HepG2 (cell line): ENCODE measurements around the gene KAZN. TPM values are rescaled to one million over a fixed set of nuclear protein-coding genes. Genes with fewer than 3 reads are reported as not detected.

Experiments
- ATAC-seq: fragments of 200-7000 bp; cut with Tn5 transposase; 3 replicates; pipeline ENCODE4 v1.9.1; 2020; ENCODE audit warnings: mild to moderate bottlenecking, moderate library complexity
- BruUV-seq: library from RNA; stranded (reverse); fragments of 400-500 nt; replicated peaks from 2 replicates; lab custom pipeline; 2021; lab: Mats Ljungman, UMichigan
- CTCF ChIA-PET: fragments of 300-600 bp; formaldehyde crosslinking; extraction: SDS; loops from one replicate; lab custom pipeline; 2021; ENCODE audit warnings: low total read pairs, inconsistent platforms, low intra/inter-chr PET ratio; lab: Yijun Ruan, JAX
- POLR2A ChIA-PET: fragments of 350-600 bp; sonication (Branson Sonifier 250); formaldehyde crosslinking; loops from one replicate; lab custom pipeline; 2020; ENCODE audit warnings: antibody characterized with exemption, inconsistent platforms; lab: Yijun Ruan, JAX
- DNase-seq: peaks from one replicate; pipeline ENCODE4 v3.0.0-alpha.2; 2015; ENCODE audit warnings: low spot score
- FAIRE-seq: peaks from 3 replicates; lab custom pipeline; 2011; peaks lifted over from hg19 to GRCh38; lab: Jason Lieb, UNC
- H2AFZ ChIP-seq: one replicate; pipeline ENCODE4 v1.6.1; 2011; ENCODE audit warnings: low read length, inconsistent platforms
- H3K27ac ChIP-seq: fragments of 300-600 bp; 3 replicates; pipeline ENCODE4 v1.8.0; 2011; ENCODE audit warnings: mixed run types, mild to moderate bottlenecking, mixed read lengths, low read length, inconsistent platforms; ENCODE audit not compliant: insufficient read depth; ENCODE audit errors: extremely low read length
- H3K27me3 ChIP-seq, 2 experiments: fragments of 200-600 bp in 1 of 2; 2 replicates in 1 of 2; 3 replicates in 1 of 2; pipeline versions ENCODE4 v1.6.0 to v1.8.0; 2011; ENCODE audit warnings: low read length in 2 of 2, mild to moderate bottlenecking in 2 of 2, moderate library complexity in 2 of 2, inconsistent platforms in 1 of 2; ENCODE audit not compliant: insufficient read depth in 2 of 2, control insufficient read depth in 1 of 2
- H3K36me3 ChIP-seq, 2 experiments: fragments of 200-600 bp in 1 of 2; replicated peaks in 1 of 2; 2 replicates in 1 of 2; 3 replicates in 1 of 2; pipeline versions ENCODE4 v1.5.1 to v1.8.0; 2011; ENCODE audit warnings: low read length in 2 of 2, inconsistent platforms in 1 of 2; ENCODE audit not compliant: insufficient read depth in 2 of 2, control insufficient read depth in 1 of 2
- H3K4me1 ChIP-seq: 2 replicates; pipeline ENCODE4 v1.5.1; 2012; ENCODE audit warnings: low read length, inconsistent platforms; ENCODE audit not compliant: insufficient read depth
- H3K4me2 ChIP-seq: 2 replicates; pipeline ENCODE4 v1.6.0; 2011; ENCODE audit warnings: low read depth, low read length, inconsistent platforms
- H3K4me3 ChIP-seq, 3 experiments: fragments of 200-600 bp in 1 of 3; sonication (generic), shearing (Covaris generic) in 1 of 3; replicated peaks in 1 of 3; 2 replicates each; pipeline ENCODE4 v1.5.1; 2011 to 2016; ENCODE audit warnings: low read length in 3 of 3, inconsistent platforms in 2 of 3, low read depth in 2 of 3, mild to moderate bottlenecking in 2 of 3, control low read depth in 1 of 3, mixed read lengths in 1 of 3; ENCODE audit not compliant: insufficient read depth in 1 of 3
- H3K79me2 ChIP-seq: one replicate; pipeline ENCODE4 v1.6.1; 2011; ENCODE audit warnings: low read length, inconsistent platforms; ENCODE audit not compliant: insufficient read depth
- H3K9ac ChIP-seq: 2 replicates; pipeline ENCODE4 v1.6.0; 2011; ENCODE audit warnings: mild to moderate bottlenecking, low read depth, low read length, inconsistent platforms; ENCODE audit not compliant: insufficient read depth
- H3K9me3 ChIP-seq: 2 replicates; pipeline ENCODE4 v1.5.1; 2012; ENCODE audit warnings: mild to moderate bottlenecking, low read length
- H4K20me1 ChIP-seq: 2 replicates; pipeline ENCODE4 v1.6.0; 2011; ENCODE audit warnings: inconsistent platforms, mild to moderate bottlenecking, low read length, moderate library complexity; ENCODE audit not compliant: insufficient read depth
- ARNTL ChIP-seq: sonication (generic); formaldehyde crosslinking; IDR thresholded peaks from 2 replicates; pipeline ENCODE4 v1.4.0; 2020; ENCODE audit warnings: mild to moderate bottlenecking, missing genetic modification reagents
- BCL6 ChIP-seq: IDR thresholded peaks from 2 replicates; pipeline ENCODE4 v1.6.1; 2016; ENCODE audit warnings: missing genetic modification reagents, missing compliant biosample characterization
- ESRRA ChIP-seq: sonication (generic); formaldehyde crosslinking; IDR thresholded peaks from 2 replicates; pipeline ENCODE4 v1.5.1; 2020; ENCODE audit warnings: mild to moderate bottlenecking, low read depth, missing genetic modification reagents
- PCBP2 ChIP-seq: fragments of 200-400 bp; formaldehyde crosslinking; optimal IDR thresholded peaks from 2 replicates; pipeline ENCODE3; 2018; ENCODE audit warnings: low read length, low read depth; ENCODE audit not compliant: poor library complexity, severe bottlenecking
- ZNF205 ChIP-seq: IDR thresholded peaks from 2 replicates; pipeline ENCODE4 v1.6.1; 2018; ENCODE audit warnings: missing biosample characterization, missing genetic modification reagents
- ZNF24 ChIP-seq: fragments of 450-650 bp; IDR thresholded peaks from 2 replicates; pipeline ENCODE4 v1.6.1; 2017; ENCODE audit warnings: antibody characterized with exemption, mild to moderate bottlenecking
- ZNF335 ChIP-seq: sonication (generic); formaldehyde crosslinking; IDR thresholded peaks from 2 replicates; pipeline ENCODE4 v1.4.0; 2020; ENCODE audit warnings: missing genetic modification reagents
- ZNF33B ChIP-seq: sonication (generic); formaldehyde crosslinking; IDR thresholded peaks from 2 replicates; pipeline ENCODE4 v1.5.1; 2020; ENCODE audit warnings: mild to moderate bottlenecking, missing genetic modification reagents
- ZNF7 ChIP-seq: IDR thresholded peaks from 2 replicates; pipeline ENCODE4 v1.6.1; 2016; ENCODE audit warnings: missing biosample characterization, missing genetic modification reagents
- ZNF841 ChIP-seq: sonication (generic); formaldehyde crosslinking; IDR thresholded peaks from 2 replicates; pipeline ENCODE4 v1.8.1; 2023; ENCODE audit warnings: missing genetic modification reagents, borderline replicate concordance
- WGBS: methylation state at CpG from one replicate; pipeline ENCODE4 v1.1.6; 2017; ENCODE audit warnings: low lambda C conversion rate; 5-methylcytosine and 5-hydroxymethylcytosine counted together
- in situ Hi-C: cut with HindIII; loops from 2 replicates; pipeline ENCODE4 v1.10.0; 2017; ENCODE audit warnings: low pct_unique_long_range_greater_than_20kb; ENCODE audit not compliant: extremely low pct_ligation_motif_present
- intact Hi-C: fragments of 100-400 bp; cut with micrococcal nuclease; formaldehyde crosslinking; loops from one replicate; pipeline ENCODE4 v1.10.0; 2022; ENCODE audit not compliant: unreplicated experiment
- polyA plus RNA-seq, 8 experiments: library from polyadenylated mRNA; depleted of rRNA in 3 of 8; stranded (reverse) in 7 of 8; unstranded in 1 of 8; fragments of >200 nt; fragmentation: Illumina TruSeq in 4 of 8; extraction: Trizol in 4 of 8; gene quantifications; 2 replicates each; pipeline versions ENCODE4 v1.2.1 to v1.2.3, GENCODE V29; 2011 to 2016; ENCODE audit warnings: low read depth in 4 of 8, missing spikeins in 1 of 8, mixed read lengths in 1 of 8; ENCODE audit not compliant: insufficient read depth in 1 of 8
- total RNA-seq, 5 experiments: library from RNA; depleted of rRNA; stranded (reverse); fragments of >200 nt; fragmentation: Illumina TruSeq; extraction: Trizol; gene quantifications; 2 replicates each; pipeline ENCODE4 v1.2.3, GENCODE V29; 2016; ENCODE audit warnings: low read depth in 1 of 5

Gene KAZN
- total and polyA plus RNA-seq, 2 of the 13 experiments (the other 11 are each of a cell fraction or from before 2014, with no cell fraction given), result 10.4 to 13.5 TPM

DNA sequence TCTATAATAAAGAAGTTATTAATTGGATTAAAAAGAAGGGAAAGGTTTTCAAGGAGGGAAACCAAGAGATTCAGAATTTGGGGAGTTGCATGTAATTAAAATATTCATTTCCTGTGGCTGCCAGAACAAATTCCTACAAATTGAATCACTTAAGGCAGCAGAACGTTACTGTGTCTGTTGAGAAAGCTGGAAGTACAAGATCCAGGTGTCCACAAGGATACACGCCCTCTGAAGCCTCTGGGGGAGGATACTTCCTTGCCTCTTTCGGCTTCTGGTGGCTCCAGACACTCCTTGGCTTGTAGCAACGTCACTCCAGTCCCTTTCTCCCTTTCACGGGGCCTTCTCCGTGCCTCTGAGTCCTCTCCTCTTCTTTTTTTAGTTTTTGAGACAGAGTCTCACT, 67.9 kb downstream of the KAZN start:
- BruUV-seq, result no TSS peak
- Histone ChIP-seq H3K27me3 (peaks cover 1 to 45% of the 10 kb centered on the region in 2 experiments; a peak in 4 of 5 replicates), H3K4me1 (no peaks in the 10 kb centered on the region), H3K27ac (no peak overlapping the region), H3K4me2 (no peak overlapping the region), H2AFZ (no peak overlapping the region), H3K36me3 (no peaks in the 10 kb centered on the region), H3K9ac (no peak overlapping the region), H4K20me1 (no peaks in the 10 kb centered on the region), H3K9me3 (no peaks in the 10 kb centered on the region), H3K4me3 (no peak overlapping the region), H3K79me2 (no peaks in the 10 kb centered on the region)
- in situ Hi-C loops, result no loop called here
- WGBS, result under 1% methylated on average over 6 of the region's 6 CpGs
- TF ChIP-seq ZNF33B (CRISPR knock-in tag) (no peak), ZNF841 (CRISPR knock-in tag) (no peak)
- FAIRE-seq (no peak), ATAC-seq (no peak), DNase-seq (no peak)
- CTCF ChIA-PET, result no interaction called here
- intact Hi-C loops, result no loop called here
- POLR2A ChIA-PET, result no interaction called here

DNA sequence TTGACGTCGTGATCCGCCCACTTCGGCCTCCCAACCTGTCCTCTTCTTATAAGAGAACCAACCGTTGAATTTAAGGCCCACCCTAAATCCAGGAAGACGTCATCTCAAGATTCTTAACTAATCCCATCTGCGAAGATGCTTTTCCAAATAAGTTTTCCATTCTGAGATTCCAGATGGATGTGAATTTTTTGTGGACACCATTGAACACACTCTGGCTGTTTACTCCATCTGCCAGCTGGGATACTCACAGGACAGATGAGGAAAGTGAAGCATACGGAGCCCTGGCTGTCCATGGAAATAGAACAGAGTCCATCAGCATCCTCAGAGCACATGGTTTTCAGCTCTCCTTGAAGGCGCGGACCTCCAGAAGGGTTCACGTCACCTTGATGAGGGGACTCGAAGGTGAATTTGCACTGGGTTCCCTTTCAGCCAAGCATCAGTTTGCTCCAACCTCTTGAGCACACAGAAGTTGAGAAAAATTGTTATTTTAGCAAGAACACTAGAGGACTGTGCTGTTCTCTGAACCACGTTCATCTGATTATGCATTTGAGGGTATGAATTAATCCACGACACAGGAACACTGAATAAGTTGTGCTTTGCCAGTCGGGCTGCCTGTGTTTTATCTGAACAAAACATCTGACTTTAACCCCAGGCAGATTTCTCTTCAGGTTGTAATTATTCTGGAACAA, 68.6 kb downstream of the KAZN start:
- no peak overlapping the region for H3K27ac ChIP-seq
- DNase-seq, result no peak
- no peak overlapping the region for H3K4me3 ChIP-seq
- H3K4me2 ChIP-seq, result no peak overlapping the region
- H3K9me3 ChIP-seq, result no peaks in the 10 kb centered on the region
- CTCF ChIA-PET, result no interaction called here
- no TSS peak for BruUV-seq
- no peaks in the 10 kb centered on the region for H3K79me2 ChIP-seq
- no peaks in the 10 kb centered on the region for H4K20me1 ChIP-seq
- no peak for ATAC-seq
- H3K36me3 ChIP-seq, result no peaks in the 10 kb centered on the region
- H3K9ac ChIP-seq, result no peak overlapping the region
- TF ChIP-seq ZNF7 (CRISPR knock-in tag), result no peak
- no peak for TF ChIP-seq ARNTL
- TF ChIP-seq ZNF335 (CRISPR knock-in tag), result no peak
- TF ChIP-seq PCBP2, result no peak
- no peak for TF ChIP-seq ZNF24
- TF ChIP-seq BCL6 (CRISPR knock-in tag), result no peak
- TF ChIP-seq ESRRA, result no peak
- TF ChIP-seq ZNF205, result no peak
- in situ Hi-C loops (no loop called here), intact Hi-C loops (no loop called here)
- 43% methylated on average over 15 of the region's 15 CpGs for WGBS
- POLR2A ChIA-PET, result no interaction called here
- H3K4me1 ChIP-seq, result no peaks in the 10 kb centered on the region
- FAIRE-seq, result no peak
- no peak overlapping the region for H2AFZ ChIP-seq
- peaks cover 1 to 46% of the 10 kb centered on the region in 2 experiments; a peak in 3 of 5 replicates for H3K27me3 ChIP-seq
